ENCODE results near the gene RGS6.

DNA sequence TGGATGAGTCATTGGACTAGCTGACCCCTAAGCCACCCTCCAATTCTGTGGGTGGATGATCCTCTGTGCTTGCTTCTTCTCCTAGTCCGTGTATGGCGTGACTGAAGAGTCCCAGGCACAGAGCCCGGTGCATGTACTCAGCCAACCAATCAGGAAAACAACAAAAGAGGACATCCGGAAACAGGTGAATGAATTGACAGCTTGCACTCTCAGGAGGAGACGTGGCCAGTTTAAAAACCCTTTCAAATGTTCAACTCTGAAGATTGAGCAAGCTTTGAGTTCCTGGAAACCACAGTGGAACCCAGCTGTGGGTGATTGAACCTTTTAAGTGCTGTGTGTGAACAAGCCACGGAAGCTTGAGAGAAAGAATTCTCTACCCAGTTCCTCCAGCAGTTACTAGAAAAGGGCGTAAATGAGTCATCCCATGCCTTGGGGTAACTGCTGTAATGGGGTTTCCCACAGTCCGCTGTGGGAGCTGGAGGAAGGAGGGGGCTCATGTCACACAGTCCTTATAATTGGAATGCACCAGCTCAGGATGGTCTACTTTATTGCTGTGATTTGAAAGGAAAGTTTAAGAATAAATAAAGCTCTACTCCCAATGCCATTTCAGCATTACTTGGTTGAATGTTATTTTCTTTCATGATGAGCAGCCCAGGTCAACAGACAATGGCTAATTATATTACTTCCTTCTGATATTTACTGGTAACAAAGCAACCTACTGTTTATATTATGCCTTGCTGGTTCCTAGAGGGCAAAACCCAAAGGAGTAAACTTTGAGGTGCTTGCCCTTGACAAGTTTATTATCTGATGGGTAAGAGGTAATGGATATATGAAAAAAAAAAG is 544.6 kb downstream of the RGS6 start:
- TF ChIP-seq, protein P1, sequence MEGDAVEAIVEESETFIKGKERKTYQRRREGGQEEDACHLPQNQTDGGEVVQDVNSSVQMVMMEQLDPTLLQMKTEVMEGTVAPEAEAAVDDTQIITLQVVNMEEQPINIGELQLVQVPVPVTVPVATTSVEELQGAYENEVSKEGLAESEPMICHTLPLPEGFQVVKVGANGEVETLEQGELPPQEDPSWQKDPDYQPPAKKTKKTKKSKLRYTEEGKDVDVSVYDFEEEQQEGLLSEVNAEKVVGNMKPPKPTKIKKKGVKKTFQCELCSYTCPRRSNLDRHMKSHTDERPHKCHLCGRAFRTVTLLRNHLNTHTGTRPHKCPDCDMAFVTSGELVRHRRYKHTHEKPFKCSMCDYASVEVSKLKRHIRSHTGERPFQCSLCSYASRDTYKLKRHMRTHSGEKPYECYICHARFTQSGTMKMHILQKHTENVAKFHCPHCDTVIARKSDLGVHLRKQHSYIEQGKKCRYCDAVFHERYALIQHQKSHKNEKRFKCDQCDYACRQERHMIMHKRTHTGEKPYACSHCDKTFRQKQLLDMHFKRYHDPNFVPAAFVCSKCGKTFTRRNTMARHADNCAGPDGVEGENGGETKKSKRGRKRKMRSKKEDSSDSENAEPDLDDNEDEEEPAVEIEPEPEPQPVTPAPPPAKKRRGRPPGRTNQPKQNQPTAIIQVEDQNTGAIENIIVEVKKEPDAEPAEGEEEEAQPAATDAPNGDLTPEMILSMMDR (IDR thresholded peaks at IDR 0.05; ENCODE audit: low read depth, low read length, poor library complexity, severe bottlenecking): no peak
- no peak for TF ChIP-seq EZH2phosphoT487 (IDR thresholded peaks at IDR 0.05; ENCODE audit: borderline replicate concordance, low read length)

Measured in DOHH2 (cell line).